IPS-18a (cell line): ENCODE data around the gene STXBP2.
A peak's percentile ranks its signal among the peaks of the same experiment; 100 is the strongest.

Experiments
- H3K27ac ChIP-seq: one replicate; pipeline ENCODE4 v1.5.1; 2013; ENCODE audit warnings: low read length
- H3K27me3 ChIP-seq: one replicate; pipeline ENCODE4 v1.6.1; 2013; ENCODE audit warnings: mild to moderate bottlenecking, low read length; ENCODE audit not compliant: control insufficient read depth, insufficient read depth
- H3K36me3 ChIP-seq: one replicate; pipeline ENCODE4 v1.6.1; 2013; ENCODE audit warnings: low read depth, low read length; ENCODE audit not compliant: control insufficient read depth
- H3K4me1 ChIP-seq: one replicate; pipeline ENCODE4 v1.6.1; 2013; ENCODE audit warnings: low read depth, low read length; ENCODE audit not compliant: control insufficient read depth
- H3K4me3 ChIP-seq: one replicate; pipeline ENCODE4 v1.5.1; 2013; ENCODE audit warnings: low read length
- H3K9ac ChIP-seq: one replicate; pipeline ENCODE4 v1.6.1; 2013; ENCODE audit warnings: mild to moderate bottlenecking, low read length, moderate library complexity
- H3K9me3 ChIP-seq: one replicate; pipeline ENCODE4 v1.6.1; 2013; ENCODE audit warnings: low read depth, low read length; ENCODE audit not compliant: control insufficient read depth

STXBP2 gene

GRCh38 chr19:7636691-7637373 lies at the start of gene STXBP2:
TSS of gene STXBP2 (plus strand) at chr19:7637110. CDS start at chr19:7637150, 40 bp downstream.
- peak within 1 kb of the TSS; percentile 30 for H3K9ac ChIP-seq
- H3K27ac ChIP-seq: no peak within 1 kb of the TSS
- peaks cover 27% of the 10 kb centered on the region for H3K27me3 ChIP-seq
- H3K4me1 ChIP-seq: no peaks in the 10 kb centered on the region
- H3K9me3 ChIP-seq: no peaks in the 10 kb centered on the region
- peak within 1 kb of the TSS; percentile 62 for H3K4me3 ChIP-seq
- H3K36me3 ChIP-seq: peaks cover 5% of the 10 kb centered on the region

DNA sequence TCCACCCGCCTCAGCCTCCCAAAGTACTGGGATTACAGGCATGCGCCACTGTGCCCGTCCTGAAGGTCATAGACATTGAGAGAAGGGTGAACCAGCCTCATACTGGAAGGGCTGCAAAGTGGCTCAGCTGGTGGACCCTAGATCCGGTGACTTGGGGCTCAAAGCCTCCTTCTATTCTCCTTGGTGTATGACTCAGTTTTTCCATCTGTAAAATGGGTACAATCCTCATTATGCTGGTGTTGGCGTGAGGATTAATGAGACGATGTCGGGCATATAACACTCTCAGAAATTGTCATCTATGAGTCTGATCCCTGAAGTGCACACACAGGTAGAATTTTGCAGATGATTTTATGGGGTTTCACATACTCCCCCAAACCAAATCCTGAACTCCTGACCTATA lies 47.1 kb upstream of the STXBP2 start:
- no peaks in the 10 kb centered on the region for H3K4me1 ChIP-seq
- peaks cover 7% of the 10 kb centered on the region for H3K27me3 ChIP-seq
- H3K9me3 ChIP-seq: no peaks in the 10 kb centered on the region
- no peak overlapping the region for H3K4me3 ChIP-seq
- no peaks in the 10 kb centered on the region for H3K36me3 ChIP-seq
- no peak overlapping the region for H3K9ac ChIP-seq
- no peak overlapping the region for H3K27ac ChIP-seq

DNA sequence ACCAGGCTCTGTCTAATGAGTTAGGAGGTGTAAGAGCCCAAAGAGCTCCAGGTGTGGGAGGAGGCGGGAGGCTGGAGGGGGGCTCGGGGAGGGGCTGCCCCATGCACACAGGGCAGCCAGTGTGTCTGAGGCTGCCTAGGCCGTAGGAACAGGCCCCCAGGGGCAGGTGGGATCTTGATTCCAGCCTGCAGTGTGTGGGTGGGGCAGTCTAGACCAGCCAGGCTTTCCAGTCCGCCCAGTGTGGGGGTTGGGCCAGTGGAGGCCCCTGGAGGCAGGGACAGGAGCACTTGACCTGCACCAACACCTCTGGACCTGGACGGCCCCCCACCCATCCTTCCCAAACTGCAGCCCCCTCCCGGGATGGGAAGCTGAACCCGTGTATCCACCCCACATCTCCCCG lies 46.7 kb upstream of the STXBP2 start:
- peaks cover 11% of the 10 kb centered on the region for H3K27me3 ChIP-seq
- no peaks in the 10 kb centered on the region for H3K9me3 ChIP-seq

GRCh38 chr19:7595466-7596133 lies 41.3 kb upstream of the STXBP2 start, which contains the start of gene CAMSAP3:
TSS of gene CAMSAP3 (plus strand) at chr19:7595863. CDS start at chr19:7596003, 140 bp downstream.
- Histone ChIP-seq H3K4me1 (peaks cover 4% of the 10 kb centered on the region), H3K9me3 (no peaks in the 10 kb centered on the region), H3K9ac (peak within 1 kb of the TSS; percentile 28), H3K27ac (no peak within 1 kb of the TSS), H3K36me3 (no peaks in the 10 kb centered on the region), H3K4me3 (peak within 1 kb of the TSS; percentile 64), H3K27me3 (peaks cover 24% of the 10 kb centered on the region)

More for the DNA sequence above, 46.7 kb upstream of the STXBP2 start:
- Histone ChIP-seq H3K4me1 (no peaks in the 10 kb centered on the region), H3K9ac (no peak overlapping the region), H3K36me3 (no peaks in the 10 kb centered on the region), H3K4me3 (no peak overlapping the region), H3K27ac (no peak overlapping the region)

DNA sequence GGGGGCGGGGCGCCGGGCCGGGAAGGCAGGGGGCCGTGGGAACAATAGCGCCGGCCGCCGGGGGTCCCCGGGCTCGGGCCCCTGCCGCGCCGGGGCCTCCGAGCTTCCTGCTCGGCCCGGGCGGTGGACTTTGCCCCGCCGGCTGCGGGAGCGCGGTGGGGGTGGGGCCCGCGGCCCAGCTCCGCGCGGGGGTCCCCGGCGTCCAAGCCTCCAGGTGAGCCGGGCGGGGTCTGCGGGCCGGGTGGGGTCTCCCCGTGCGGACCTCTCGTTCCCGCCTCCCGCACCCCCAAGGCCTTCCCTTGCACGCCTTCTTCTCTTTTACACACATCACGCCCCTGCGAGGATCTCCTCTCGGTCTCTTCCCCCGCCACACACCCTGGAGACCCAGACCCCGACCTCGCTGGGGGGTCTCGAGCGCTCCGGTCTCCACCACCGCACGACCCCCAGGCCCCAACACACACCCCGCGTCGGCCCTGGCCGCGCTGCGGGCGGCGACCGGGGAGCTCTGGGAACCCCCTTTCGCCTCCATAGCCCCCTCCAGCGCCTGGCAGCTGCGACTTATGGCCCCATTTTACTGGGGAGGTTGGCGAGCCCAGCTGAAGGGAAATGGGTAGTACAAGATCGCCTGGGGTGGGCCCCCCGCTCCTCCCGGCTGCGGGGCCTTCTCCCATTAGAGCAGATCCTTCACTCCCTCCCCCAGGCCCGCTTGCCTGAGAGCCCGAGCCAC lies 40.5 kb upstream of the STXBP2 start:
- Histone ChIP-seq H3K4me1 (peaks cover 4% of the 10 kb centered on the region), H3K9ac (peak overlapping the region; percentile 28), H3K36me3 (no peaks in the 10 kb centered on the region), H3K9me3 (no peaks in the 10 kb centered on the region), H3K27ac (no peak overlapping the region), H3K4me3 (peak overlapping the region; percentile 64), H3K27me3 (peaks cover 24% of the 10 kb centered on the region)

- no peak overlapping the region for H3K27ac ChIP-seq
- H3K36me3 ChIP-seq: no peaks in the 10 kb centered on the region
- peaks cover 24% of the 10 kb centered on the region for H3K27me3 ChIP-seq
- no peak overlapping the region for H3K9ac ChIP-seq
- no peaks in the 10 kb centered on the region for H3K9me3 ChIP-seq
- H3K4me3 ChIP-seq: no peak overlapping the region
- H3K4me1 ChIP-seq: peaks cover 4% of the 10 kb centered on the region
Observed at GRCh38 chr19:7597689-7598088, 39.2 kb upstream of the STXBP2 start.

DNA sequence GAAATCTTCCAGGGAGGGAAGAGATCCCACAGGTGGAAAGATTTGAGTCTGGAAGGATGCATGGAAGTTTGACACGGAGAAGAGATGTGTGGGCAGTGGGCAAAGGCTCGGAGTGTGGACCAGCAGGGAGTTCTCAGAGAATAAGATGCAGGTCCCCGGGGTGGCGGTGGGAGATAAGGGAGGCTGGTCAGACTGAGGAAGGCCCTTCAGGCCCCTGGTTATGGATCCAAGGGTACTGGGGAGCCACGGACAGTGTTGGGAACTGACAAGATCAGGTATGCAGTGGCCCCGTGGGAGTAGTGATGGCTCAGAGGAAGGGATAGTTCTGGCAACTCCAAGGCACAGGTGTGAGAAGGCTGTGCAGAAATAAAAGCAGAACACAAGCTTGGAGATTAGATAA lies 38.7 kb upstream of the STXBP2 start:
- H3K4me1 ChIP-seq: peaks cover 4% of the 10 kb centered on the region
- no peaks in the 10 kb centered on the region for H3K9me3 ChIP-seq
- peaks cover 24% of the 10 kb centered on the region for H3K27me3 ChIP-seq
- H3K36me3 ChIP-seq: no peaks in the 10 kb centered on the region
- no peak overlapping the region for H3K27ac ChIP-seq
- no peak overlapping the region for H3K4me3 ChIP-seq
- no peak overlapping the region for H3K9ac ChIP-seq

DNA sequence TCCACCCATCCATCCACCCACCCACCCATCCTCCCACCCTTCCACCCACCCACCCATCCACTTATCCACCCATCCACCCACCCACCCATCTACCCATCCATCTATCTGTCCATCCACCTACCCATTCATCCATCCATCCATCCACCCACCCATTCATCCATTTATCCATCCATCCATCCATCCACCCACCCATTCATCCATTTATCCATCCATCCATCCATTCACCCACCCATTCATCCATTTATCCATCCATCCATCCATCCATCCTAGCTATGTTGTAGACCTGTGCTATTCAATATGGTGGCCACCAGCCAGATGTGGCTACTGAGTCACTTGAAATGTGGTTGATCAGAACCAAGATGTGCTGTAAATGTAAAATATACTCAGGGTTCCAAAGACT lies 36.2 kb upstream of the STXBP2 start:
- H3K9me3 ChIP-seq: no peaks in the 10 kb centered on the region
- no peak overlapping the region for H3K4me3 ChIP-seq
- H3K4me1 ChIP-seq: peaks cover 4% of the 10 kb centered on the region
- no peak overlapping the region for H3K9ac ChIP-seq
- no peak overlapping the region for H3K27ac ChIP-seq
- H3K36me3 ChIP-seq: no peaks in the 10 kb centered on the region
- H3K27me3 ChIP-seq: peaks cover 12% of the 10 kb centered on the region

- Histone ChIP-seq H3K4me1 (no peaks in the 10 kb centered on the region), H3K9ac (no peak overlapping the region), H3K27me3 (peaks cover 2% of the 10 kb centered on the region), H3K27ac (no peak overlapping the region), H3K4me3 (no peak overlapping the region), H3K9me3 (no peaks in the 10 kb centered on the region), H3K36me3 (no peaks in the 10 kb centered on the region)
Observed at GRCh38 chr19:7602240-7602934, 34.5 kb upstream of the STXBP2 start.

GRCh38 chr19:7602935-7603497 lies 33.9 kb upstream of the STXBP2 start:
- peaks cover under 1% of the 10 kb centered on the region for H3K36me3 ChIP-seq
- no peaks in the 10 kb centered on the region for H3K9me3 ChIP-seq
- H3K4me3 ChIP-seq: no peak overlapping the region
- no peak overlapping the region for H3K27ac ChIP-seq
- no peaks in the 10 kb centered on the region for H3K27me3 ChIP-seq
- no peak overlapping the region for H3K9ac ChIP-seq
- no peaks in the 10 kb centered on the region for H3K4me1 ChIP-seq

DNA sequence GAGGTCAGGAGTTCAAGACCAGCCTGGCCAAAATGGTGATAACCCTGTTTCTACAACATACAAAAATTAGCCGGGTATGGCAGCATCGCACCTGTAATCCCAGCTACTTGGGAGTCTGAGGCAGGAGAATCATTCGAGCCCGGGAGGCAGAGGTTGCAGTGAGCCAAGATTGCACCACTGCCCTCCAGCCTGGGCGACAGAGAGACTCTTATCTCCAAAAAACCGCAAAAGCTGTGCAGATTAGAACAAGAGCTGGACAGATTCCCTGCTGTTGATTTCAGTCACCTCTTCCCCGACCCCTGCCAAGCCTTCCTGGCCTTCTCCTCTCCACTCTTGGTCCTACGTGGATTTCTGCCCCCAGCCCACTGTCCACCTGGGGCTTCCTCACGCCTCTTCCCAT lies 33.0 kb upstream of the STXBP2 start:
- no peaks in the 10 kb centered on the region for H3K9me3 ChIP-seq
- H3K4me1 ChIP-seq: no peaks in the 10 kb centered on the region
- no peaks in the 10 kb centered on the region for H3K27me3 ChIP-seq
- no peak overlapping the region for H3K27ac ChIP-seq
- H3K36me3 ChIP-seq: peaks cover 5% of the 10 kb centered on the region
- no peak overlapping the region for H3K4me3 ChIP-seq
- H3K9ac ChIP-seq: no peak overlapping the region
